HG03095 (cell line): ENCODE data around the gene USP21.
A peak's percentile ranks its signal among the peaks of the same experiment; 100 is the strongest.

Experiments used
- ATAC-seq: cut with Tn5 transposase; IDR thresholded peaks from one replicate; pipeline ENCODE4 v1.9.1; 2021; ENCODE audit warnings: moderate library complexity; ENCODE audit not compliant: unreplicated experiment

The USP21 gene

GRCh38 chr1:161168906-161169305 lies 9.6 kb downstream of the USP21 start:
- ATAC-seq: no peak

GRCh38 chr1:161171191-161171590 lies 11.9 kb downstream of the USP21 start:
- ATAC-seq: no peak

GRCh38 chr1:161171696-161172095 lies 12.4 kb downstream of the USP21 start:
- no peak for ATAC-seq

- ATAC-seq: no peak
Observed at GRCh38 chr1:161172349-161172748, 13.0 kb downstream of the USP21 start.

GRCh38 chr1:161172776-161173376 lies 13.6 kb downstream of the USP21 start:
- ATAC-seq: no peak

GRCh38 chr1:161173711-161174110 lies 14.4 kb downstream of the USP21 start:
- ATAC-seq: no peak

- ATAC-seq: no peak
Observed at GRCh38 chr1:161174911-161175310, 15.6 kb downstream of the USP21 start.

- no peak for ATAC-seq
Observed at GRCh38 chr1:161175771-161176453, 16.6 kb downstream of the USP21 start.

GRCh38 chr1:161176468-161177111 lies 17.3 kb downstream of the USP21 start:
- ATAC-seq: no peak

- ATAC-seq: peak; percentile 71
Observed at GRCh38 chr1:161177112-161177935, 18.0 kb downstream of the USP21 start, which contains the start of gene B4GALT3. Gene B4GALT3 (minus strand): TSS chr1:161177507. CDS start chr1:161176060, 1,447 bp downstream.

GRCh38 chr1:161177936-161178244 lies 18.6 kb downstream of the USP21 start:
- ATAC-seq: no peak

- no peak for ATAC-seq
Observed at GRCh38 chr1:161179698-161180097, 20.4 kb downstream of the USP21 start.

- ATAC-seq: no peak
Observed at GRCh38 chr1:161180639-161181038, 21.3 kb downstream of the USP21 start.

GRCh38 chr1:161182214-161182613 lies 22.9 kb downstream of the USP21 start:
- peak; percentile 52 for ATAC-seq

- ATAC-seq: peak; percentile 50
Observed at GRCh38 chr1:161185282-161185682, 26.0 kb downstream of the USP21 start.

GRCh38 chr1:161185732-161186311 lies 26.5 kb downstream of the USP21 start:
- no peak for ATAC-seq

GRCh38 chr1:161187311-161187710 lies 28.0 kb downstream of the USP21 start:
- no peak for ATAC-seq

- no peak for ATAC-seq
Observed at GRCh38 chr1:161188381-161188780, 29.1 kb downstream of the USP21 start.

GRCh38 chr1:161189036-161189435 lies 29.7 kb downstream of the USP21 start:
- ATAC-seq: no peak

- ATAC-seq: no peak
Observed at GRCh38 chr1:161190962-161191521, 31.7 kb downstream of the USP21 start.

- no peak for ATAC-seq
Observed at GRCh38 chr1:161191971-161192370, 32.7 kb downstream of the USP21 start.
